SK-N-MC (cell line): Measurements from ENCODE around the gene XCL1.
"Not testable (repeated sequence)": the region's sequence is repeated elsewhere in the genome, so short reads cannot be mapped to it uniquely, and the experiment has no call there.

Experiments used
- EZH2 ChIP-seq: fragments of 200-600 bp; sonication (generic); IDR thresholded peaks from one replicate; pipeline ENCODE4 v1.6.1; 2017; ENCODE audit warnings: antibody characterized with exemption
- FOXP2 ChIP-seq: optimal IDR thresholded peaks from 2 replicates; pipeline ENCODE3; 2011; ENCODE audit warnings: mild to moderate bottlenecking, moderate library complexity; ENCODE audit not compliant: insufficient read depth; ENCODE audit errors: extremely low read length, control extremely low read depth
- POLR2AphosphoS5 ChIP-seq: IDR thresholded peaks from 2 replicates; pipeline ENCODE4 v1.6.1; 2012; ENCODE audit warnings: mild to moderate bottlenecking, low read depth, low read length, borderline replicate concordance

GRCh38 chr1:168580290-168580689 lies 3.9 kb downstream of the XCL1 start:
- TF ChIP-seq EZH2, POLR2AphosphoS5, FOXP2: not testable (repeated sequence)
